Hepatocyte (in vitro differentiated cells): ENCODE measurements around the gene HADHA.

ENCODE experiments used
- EZH2phosphoT487 ChIP-seq: fragments of 200-600 bp; sonication (generic); IDR thresholded peaks from one replicate; pipeline ENCODE4 v1.6.1; 2018; ENCODE audit warnings: antibody characterized with exemption, mild to moderate bottlenecking, low read depth, moderate library complexity; ENCODE audit not compliant: unreplicated experiment, severe bottlenecking
- TF ChIP-seq, protein P1 (sequence below): fragments of 200-600 bp; sonication (generic); IDR thresholded peaks from 2 replicates; pipeline ENCODE4 v1.5.1; 2016; ENCODE audit warnings: antibody characterized with exemption, mild to moderate bottlenecking; ENCODE audit not compliant: poor library complexity

DNA sequence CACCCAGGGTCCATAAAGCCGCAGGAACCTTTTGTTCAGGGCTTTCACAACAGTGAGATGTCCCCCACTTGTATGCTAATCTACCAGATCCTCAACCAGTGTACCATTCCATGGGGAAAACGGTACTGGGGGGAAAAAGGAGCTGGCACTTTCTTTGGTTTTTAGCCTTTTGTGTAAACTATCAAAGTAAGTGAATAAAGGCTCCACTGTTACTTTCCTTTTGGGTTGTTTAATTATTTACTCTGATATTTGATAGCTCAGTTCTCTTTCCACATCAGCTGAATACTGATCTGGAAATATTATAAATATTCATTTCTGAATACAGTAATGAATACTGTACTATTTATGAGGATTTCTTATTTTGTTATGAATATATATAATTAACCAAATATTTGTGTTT, 20.3 kb downstream of the HADHA start:
- no peak for TF ChIP-seq EZH2phosphoT487
- TF ChIP-seq, protein P1, sequence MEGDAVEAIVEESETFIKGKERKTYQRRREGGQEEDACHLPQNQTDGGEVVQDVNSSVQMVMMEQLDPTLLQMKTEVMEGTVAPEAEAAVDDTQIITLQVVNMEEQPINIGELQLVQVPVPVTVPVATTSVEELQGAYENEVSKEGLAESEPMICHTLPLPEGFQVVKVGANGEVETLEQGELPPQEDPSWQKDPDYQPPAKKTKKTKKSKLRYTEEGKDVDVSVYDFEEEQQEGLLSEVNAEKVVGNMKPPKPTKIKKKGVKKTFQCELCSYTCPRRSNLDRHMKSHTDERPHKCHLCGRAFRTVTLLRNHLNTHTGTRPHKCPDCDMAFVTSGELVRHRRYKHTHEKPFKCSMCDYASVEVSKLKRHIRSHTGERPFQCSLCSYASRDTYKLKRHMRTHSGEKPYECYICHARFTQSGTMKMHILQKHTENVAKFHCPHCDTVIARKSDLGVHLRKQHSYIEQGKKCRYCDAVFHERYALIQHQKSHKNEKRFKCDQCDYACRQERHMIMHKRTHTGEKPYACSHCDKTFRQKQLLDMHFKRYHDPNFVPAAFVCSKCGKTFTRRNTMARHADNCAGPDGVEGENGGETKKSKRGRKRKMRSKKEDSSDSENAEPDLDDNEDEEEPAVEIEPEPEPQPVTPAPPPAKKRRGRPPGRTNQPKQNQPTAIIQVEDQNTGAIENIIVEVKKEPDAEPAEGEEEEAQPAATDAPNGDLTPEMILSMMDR: no peak
